ENCODE results near the gene LRFN2.
A peak's percentile ranks its signal among the peaks of the same experiment; 100 is the strongest.

The LRFN2 gene

DNA sequence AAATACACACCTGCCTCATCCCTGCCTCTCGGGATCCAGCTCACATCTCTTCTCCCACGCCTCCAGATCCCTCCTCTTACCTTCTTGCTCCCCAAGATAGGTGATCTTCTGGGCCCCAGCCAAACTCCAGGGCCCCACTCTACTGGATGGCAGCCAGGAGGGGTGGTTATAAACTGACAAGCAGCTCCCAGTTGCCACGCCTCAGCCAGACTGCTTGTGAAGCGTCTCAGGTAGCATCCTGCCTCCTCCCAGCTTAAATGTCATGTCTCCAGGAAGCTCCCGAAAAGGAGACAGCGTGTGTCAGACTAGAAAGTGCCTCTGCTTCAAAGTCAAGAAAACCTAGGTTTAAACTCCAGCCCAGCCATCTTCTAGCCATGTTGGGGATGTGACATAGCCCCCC, 114.1 kb downstream of the LRFN2 start:
- no peak for DNase-seq

DNA sequence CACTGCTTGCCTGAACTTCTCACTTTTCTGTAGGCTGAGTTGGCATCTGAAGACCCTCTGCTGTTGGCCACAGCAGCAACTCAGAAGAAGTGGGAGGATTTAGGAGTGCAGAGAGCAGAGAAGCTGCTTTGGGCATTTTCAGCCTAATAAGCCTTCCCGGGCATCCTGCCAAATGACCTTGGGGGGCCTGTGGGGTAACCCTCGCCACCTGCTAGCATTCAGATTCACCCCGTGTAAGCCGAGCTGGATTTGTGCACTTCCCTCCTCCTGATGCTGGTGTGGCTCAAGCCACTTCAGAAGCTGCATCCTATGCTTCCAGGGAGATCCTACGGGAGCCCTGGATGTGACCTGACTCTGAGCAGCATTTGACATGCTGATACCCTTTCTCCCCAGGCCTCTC, 114.8 kb downstream of the LRFN2 start:
- no peak for DNase-seq

DNA sequence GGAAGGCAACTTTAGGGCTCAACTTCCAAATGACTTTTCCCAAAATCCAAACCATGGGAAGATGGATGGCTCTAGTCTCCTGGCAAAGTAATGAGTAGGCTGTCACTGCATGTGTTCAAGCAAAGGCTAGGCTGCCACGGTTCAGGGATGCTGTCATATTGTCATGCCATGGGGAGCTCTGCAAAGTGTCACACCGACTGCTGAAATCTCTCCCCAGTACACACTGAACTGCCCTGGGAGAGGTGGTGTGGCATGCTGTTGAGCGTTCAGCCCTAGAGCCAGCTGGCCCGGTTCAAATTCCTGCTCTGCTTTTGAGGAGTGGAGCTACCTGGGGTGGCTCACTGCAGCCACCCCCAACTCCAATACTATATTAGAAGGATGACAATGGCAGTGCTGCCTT, 115.9 kb downstream of the LRFN2 start:
- no peak for DNase-seq

DNA sequence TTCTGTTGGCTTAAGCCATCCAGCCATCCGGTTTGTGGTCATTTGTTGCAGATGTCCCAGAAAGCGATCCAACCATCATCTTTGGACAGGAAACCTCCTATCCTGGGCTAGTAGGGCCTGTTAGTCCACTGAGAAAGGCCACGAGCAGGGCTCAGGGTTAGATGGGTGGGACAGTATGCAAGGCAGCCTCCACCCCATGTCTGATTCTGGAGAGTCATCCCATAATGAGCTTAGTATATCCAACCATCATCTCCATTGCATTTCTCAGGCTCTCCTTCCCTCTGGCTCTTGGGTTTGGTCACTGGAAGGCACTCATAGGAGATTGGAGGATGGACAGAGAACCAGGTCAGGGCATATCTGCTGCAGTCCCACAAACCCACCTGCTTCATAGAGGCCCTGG, 117.8 kb downstream of the LRFN2 start:
- DNase-seq, result no peak

DNA sequence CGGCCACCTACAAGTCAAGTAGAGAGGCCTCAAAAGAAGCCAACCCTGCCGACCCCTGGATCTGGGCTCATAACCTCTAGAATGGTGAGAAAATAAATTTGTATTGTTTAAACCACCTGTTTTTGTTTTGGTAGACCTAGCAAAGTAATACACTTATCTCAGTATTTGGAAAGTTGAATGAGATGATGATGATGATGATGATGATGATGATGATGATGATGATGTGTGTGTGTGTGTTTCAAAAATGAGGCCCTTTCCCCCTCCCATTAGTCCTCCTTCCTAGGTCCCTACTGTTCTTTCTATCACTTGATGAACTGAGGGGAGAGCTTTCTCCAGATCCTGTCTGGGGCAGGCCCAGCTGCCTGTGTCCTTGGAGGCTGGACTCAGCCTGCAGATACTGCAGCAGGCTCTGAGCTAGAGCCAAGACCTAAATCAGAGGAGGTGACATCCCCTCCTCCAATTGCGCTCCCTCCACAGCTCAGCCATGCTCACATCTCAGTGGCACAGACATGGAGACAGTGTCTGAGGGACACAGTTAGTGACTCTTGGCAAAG, 120.1 kb downstream of the LRFN2 start:
- DNase-seq, result no peak

DNA sequence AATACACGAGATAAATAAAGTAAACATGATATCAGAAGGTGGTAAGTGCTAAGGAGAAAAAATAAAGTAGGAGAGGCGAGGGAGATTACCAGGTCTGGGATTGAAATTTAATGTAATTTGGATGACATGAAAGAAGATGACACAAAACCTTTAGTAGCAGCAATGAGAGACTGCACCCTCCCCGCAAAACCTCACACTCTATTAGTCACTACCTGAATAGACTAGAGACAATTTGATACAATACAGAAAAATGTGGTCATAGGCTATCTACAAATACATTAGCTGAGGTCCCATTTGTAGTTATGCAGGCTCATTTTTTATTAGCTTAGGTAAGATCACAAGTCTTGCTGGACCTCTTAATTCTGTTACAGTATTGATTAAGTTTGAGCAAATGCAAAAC, 125.5 kb downstream of the LRFN2 start:
- DNase-seq, result no peak

DNA sequence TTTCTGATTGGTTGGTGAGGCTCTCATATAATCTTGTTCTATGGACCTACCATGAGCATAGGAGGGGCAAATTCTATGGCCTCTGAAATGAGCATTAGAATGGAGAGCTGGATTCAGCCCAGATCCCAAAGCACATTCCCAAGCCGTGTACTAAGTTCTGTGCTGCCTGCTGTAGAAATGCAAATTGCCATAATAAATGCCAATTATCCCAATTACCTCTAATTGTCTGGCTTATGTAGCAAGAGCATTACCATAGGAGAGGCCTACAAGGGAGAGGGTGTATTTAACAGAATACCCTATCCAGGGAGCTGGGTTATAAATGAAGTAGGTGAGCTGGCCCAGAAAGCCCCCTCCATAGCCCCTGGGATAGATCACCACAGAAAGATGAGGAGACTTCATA, 126.8 kb downstream of the LRFN2 start:
- DNase-seq, result no peak

DNA sequence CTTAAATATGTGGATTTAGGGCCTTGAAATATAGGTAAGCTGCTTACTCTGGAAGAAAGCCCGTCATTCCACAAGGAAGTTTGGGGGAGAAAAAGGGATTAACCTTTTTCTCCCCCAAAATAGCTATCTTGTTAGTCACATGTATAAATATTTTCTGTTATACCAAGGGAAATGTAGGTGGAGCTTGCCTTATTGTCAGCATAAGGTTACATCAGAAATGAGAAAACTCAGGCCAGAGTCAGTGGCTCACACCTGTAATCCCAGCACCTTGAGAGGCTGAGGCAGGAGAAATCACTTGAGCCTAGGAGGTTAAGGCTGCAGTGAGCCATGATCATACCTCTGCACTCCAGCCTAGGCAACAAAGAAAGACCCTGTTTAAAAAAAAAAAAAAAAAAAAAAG, 129.9 kb downstream of the LRFN2 start:
- no peak for DNase-seq

DNA sequence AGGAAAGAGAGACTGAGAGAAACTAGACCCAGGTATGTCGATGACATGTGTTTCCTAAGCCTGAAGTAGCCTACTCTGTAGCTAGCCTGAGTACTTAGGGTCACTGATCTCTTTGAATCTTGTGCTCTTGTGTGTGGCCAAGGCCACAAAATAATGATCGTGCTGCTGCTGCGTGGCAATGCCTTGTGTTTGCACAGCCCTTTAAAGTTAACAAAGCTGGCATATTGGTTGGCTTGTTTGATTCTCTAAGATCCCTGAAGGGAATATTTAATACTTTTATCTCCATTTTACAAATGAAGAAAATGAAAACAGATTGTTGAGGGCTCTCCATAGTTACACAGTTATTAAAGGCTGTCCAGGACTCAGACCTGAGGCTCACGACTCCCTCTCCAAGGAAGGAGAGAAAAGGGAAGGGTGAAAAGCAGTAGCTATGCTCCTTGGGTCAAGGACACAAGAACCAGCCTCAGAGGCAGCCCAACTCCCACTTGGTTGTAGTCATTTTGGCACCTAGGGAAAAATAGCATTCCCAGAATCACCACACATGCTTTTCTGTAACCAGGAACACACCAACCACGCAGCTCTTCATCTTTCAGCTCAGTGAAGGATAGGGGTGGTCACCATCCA, 130.7 kb downstream of the LRFN2 start:
- no peak for DNase-seq

DNA sequence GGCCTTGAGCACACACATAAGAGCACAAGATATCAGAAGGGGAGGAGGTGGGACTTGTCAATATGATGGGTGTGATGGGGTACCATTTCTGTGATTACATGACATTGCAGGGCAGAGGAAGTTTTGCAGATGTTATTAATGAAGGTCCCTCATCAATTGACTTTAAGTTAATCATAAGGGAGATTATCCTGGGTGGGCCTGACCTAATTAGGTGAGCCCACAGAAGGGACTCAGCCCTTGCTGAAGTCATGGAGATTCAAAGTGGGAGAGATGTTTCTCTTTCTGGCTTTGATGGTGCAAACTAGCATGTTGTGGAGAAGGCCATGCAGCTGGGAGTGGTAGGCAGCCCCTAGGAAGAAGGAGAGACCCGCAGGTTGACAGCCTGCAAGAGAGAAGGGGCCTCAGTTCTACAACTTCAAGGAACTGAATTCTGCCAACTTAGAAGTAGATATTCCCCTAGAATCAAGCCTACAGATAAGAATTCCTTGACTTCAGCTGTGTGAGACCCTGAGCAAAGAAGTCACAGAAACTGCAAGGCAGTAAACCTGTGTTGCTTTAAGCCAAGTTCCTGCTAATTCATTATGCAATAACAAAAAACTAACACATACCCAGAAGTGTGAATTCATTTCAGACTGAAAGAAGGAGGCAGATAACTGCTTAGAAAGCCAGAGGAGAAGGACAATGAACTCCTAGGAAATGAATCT, 131.3 kb downstream of the LRFN2 start:
- no peak for DNase-seq

DNA sequence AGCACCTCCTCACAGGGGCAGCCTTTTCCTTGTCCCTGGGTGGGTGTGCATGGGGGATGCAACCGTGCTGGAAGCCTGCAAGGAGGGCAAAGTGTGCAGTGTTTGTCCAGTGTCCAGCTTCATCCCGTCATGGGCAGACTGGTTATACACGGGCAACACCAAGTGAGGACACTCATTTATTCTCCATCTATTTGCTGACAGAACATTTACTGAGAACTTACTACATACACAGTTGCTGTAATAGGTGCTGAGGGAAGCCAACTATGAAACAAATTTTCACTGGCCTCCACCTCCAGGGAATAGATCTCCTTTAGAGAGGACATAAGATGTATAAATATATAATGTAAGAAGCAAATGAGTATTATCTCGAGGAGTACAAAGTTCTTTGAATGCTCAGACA, 136.7 kb downstream of the LRFN2 start:
- no peak for DNase-seq

DNA sequence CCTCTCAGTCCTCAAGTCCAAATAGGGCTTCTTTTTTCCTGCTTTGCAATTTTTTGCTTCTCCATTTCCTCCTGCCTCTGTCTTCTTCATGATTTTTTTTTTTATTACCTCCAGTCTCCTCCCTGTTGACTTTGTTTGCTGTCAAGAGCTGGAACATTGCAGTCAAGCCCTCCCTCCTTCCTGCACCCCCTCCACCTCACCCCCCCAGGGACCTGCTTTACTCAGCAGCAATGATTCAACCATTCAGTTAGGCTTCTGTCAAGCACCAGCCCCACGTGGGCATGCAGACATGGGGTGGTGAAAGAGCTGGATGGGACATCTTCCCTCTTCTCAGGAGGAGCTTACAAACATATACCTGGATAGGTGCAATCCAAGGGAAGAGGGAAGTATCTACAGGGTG, 142.4 kb downstream of the LRFN2 start:
- DNase-seq, result peak; percentile 22

DNA sequence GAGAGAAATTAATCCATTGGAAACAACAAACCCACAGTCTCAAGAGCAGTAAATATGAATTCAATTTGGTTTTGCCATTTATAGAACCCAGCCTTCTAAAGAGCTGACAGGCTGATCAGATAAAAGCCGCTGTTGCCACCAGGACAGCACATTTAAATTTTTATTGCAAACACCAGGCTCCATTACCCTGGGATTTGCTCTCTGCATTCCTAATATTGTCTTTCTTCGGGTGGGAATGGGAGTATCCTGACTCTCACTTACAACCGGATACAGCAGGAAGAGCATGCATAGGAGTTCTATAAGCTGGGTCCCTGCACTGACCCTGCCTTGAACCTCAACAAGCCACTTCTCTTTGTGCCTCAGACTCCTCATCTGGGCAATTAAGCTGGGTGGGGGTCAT, 142.9 kb downstream of the LRFN2 start:
- DNase-seq, result no peak

DNA sequence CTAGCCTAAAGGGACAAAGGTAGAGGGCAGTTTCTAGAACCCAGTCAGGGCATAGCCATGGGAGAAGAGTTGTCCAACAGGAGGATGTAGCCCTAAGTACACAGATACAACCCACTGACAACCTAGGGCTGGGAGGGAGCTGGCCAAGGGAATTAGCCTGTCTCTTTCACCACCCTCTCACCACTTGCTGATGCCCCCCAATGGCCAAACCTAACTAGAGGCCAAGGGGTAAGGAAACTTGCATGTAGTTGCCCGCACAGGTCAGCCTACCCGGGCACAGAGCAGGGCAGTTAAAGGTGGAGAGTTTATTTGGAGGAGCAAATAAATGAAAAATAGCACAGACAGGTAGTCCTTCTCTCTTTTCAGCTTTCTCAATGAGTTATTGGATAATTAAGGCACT, 143.3 kb downstream of the LRFN2 start:
- DNase-seq, result no peak

DNA sequence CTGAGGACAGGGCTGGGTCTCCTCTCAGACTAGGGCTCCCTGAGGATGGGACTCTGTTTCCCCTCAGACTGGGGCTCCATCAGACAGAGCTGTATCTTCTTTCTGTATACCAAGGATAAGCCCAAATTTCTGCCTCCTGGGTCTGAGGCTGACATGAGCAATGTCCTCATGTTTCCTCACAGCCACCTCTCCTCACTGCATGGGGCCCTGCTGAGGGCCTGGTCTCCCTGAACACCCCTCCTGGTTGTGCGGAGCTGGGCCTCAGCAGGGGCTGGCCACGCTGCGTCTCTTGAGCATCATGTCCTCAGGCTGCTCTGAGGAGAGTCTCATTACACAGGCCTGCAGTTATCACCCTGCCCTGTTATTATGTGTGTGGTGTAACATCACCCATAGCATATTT, 144.6 kb downstream of the LRFN2 start:
- DNase-seq, result no peak

DNA sequence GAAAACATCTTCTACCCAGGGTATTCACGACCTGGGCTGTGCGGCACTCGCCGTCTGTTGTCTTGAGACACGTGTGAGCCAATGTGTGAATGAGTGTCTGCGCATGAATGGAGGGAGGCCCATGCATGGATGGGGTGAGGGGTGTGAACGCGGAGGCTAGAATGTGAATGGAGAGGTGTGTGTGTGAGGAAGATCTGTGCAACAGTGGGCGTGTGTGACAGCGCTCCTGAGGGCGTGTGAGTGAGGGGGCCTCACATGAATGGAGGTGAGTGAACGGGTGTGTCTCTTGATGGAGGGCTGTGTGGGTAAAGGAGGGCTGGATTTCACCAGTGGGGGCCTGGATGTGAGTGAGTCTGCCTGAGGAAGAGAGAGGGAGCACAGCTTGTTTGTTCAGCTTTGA, 146.0 kb downstream of the LRFN2 start:
- DNase-seq, result no peak

DNA sequence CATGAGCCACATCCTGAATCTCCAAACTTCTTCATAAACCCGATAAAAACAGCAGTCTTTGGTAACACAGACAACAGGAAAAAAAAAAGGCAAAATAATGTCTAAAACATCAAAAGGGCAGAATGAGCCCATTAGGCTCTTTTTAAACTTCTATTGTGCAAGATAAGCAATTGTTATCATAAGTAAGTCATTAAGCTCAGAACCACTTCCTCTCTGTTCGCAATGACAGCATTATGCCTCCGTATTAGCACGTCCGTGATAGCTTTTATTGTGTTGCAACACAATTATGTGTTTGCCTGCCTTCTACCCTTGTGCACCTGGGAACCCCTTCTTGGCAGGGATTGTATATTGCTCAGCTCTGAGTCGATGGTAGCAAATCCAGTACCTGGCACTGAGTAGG, 147.1 kb downstream of the LRFN2 start:
- no peak for DNase-seq

DNA sequence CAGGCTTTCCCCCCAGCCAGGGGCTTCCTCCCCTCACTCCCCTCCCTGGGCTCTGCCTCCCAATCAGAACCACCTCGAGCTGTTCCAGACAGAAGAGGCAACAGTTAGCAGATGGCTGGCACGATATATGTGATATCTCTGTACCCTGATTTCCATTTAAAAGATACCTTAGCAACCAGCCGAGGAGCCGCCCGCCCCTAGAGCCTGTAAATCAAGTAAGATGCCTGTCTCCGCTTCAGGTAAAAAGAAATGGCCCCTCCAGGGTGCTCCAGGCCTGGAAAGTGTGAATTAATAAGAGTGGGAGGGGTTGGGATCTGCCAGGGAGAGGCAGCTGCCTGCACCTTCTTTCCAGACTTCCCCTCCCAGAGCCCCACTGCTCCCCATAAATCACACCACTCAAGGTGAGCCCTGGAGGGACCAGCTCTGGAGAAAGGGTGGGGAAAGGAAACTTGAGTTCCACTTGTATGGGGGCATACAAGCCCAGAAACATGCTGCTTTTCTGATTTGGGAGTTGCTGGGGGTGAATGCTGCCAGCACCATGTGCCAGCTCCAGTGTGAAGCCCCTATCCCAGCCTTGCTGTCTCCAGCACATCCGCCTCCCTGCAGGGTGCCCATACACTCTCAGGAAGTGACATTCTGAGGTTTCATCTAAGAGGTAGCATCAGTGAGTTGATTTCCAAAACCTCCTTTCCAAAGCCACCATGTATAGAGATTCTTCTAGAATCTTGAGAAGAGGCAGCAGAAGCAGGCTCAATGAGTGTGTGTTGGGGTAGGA, 148.0 kb downstream of the LRFN2 start:
- DNase-seq, result no peak

DNA sequence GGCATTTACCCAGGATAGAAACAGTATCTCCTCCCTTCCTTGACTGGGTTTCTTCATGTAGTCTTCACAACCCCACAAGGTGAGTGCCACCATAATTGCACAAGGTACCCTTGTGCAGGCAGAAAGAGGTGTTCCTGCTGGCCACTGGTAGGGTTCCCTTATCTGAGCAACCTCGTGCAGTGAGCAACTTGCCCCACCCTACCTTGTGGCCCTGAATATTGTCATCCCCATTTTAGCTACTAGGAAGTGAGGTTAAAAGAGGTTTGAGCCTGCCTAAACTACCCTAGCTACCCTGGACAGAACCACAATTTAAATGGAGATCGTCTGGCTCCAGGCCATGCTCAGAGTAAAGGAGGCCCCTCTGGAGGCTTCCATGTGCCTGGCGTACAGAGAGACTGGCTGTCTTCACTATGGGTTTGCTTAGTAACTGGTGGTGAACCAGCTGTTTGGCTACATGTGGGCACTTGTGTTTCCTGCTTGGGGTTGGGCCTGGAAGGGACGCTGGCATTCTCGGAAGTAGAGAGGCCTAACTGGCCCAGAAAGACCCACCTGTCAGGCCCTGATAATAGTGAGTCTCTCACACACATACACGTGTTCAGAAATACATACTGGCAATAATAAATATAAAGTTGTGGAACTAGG, 148.8 kb downstream of the LRFN2 start:
- DNase-seq, result no peak

DNA sequence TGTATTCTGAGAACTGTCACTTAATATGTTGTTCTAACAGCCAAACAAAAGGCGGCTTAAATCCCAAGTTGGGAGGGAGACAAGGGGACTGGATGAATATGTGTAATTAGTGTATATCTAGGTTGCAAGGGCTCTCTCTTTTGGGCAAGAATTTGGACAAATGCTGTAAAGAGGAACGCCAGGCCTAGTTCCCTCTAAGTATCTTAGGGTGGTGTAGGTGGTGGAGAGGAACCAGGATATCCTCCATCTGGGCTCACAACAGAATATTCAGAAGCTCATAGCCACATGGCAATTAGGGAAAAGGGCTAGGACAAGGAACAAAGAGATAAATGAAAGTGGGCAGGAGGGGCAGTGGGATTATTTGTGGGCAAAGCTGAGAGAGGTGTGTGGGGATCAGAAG, 149.5 kb downstream of the LRFN2 start:
- no peak for DNase-seq

DNA sequence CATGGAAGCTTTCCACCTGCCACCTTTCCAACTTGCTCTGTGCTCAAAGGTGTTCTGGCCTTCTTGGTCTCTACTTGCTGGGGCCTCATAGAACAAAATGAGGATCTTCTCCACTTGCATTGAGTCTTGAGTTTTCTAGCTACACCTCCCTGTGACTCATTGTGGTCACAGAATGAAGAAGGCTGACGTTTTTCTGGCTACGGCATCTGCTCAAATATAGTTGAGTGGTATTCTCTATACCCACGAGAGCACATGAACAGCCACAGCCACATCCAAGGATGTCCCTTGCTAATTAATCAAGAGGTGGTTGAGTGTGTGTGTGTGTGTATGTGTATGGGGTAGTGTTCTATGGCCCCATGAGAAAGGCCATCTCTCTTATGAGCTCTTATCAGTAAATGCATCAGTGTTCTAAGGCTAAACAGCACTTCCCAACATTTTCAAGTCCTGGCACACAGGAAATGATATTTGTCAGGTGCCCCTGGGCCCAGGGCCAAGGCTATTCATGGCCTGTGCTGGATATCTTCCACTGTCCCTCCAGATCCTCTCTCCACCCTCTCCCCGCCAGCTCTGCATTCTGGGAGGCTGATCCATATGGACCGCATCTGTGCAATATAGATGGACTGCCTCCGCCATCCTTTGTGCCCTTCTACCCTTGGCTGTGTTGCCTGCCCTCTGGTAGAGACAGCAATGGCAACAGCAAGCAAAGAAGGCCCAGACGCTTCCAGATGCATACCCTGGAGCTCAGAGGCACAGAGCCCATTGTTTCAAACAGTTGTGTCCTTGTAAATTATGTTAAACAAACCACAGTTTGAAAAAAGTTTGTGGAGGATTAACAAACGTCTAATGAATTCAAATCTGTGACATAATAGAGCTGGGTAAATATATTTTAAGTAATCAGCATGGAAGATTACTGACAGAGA, 150.2 kb downstream of the LRFN2 start:
- DNase-seq, result peak; percentile 29

DNA sequence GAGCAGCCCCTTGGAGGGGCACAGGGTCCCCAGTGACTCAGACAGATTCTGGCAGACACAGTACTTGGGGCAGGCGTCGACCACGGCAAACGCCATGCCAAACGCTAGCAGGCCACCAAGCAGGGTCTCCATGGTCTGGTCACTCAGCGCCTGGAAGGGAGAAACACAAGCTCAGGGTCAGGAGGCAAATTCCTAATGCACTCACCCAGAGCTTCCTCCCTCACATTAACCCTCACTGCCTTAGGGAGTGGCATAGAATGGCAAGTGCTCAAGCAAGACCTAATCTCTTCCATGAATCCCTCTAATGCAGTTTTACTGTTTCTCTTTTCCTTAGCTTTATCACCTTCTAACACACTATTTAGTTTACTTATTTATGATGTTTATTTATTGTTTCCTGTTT, 154.2 kb downstream of the LRFN2 start:
- DNase-seq, result no peak

All from fibroblast of skin of scalp (primary cell).